GM19025 (cell line): ENCODE results near the gene PRMT2.
"Not testable (repeated sequence)": the region's sequence is repeated elsewhere in the genome, so short reads cannot be mapped to it uniquely, and the experiment has no call there.

Experiments used
- ATAC-seq: cut with Tn5 transposase; IDR thresholded peaks from one replicate; pipeline ENCODE4 v1.9.1; 2021; ENCODE audit warnings: mild to moderate bottlenecking, low read depth, moderate library complexity; ENCODE audit not compliant: unreplicated experiment

PRMT2 gene

DNA sequence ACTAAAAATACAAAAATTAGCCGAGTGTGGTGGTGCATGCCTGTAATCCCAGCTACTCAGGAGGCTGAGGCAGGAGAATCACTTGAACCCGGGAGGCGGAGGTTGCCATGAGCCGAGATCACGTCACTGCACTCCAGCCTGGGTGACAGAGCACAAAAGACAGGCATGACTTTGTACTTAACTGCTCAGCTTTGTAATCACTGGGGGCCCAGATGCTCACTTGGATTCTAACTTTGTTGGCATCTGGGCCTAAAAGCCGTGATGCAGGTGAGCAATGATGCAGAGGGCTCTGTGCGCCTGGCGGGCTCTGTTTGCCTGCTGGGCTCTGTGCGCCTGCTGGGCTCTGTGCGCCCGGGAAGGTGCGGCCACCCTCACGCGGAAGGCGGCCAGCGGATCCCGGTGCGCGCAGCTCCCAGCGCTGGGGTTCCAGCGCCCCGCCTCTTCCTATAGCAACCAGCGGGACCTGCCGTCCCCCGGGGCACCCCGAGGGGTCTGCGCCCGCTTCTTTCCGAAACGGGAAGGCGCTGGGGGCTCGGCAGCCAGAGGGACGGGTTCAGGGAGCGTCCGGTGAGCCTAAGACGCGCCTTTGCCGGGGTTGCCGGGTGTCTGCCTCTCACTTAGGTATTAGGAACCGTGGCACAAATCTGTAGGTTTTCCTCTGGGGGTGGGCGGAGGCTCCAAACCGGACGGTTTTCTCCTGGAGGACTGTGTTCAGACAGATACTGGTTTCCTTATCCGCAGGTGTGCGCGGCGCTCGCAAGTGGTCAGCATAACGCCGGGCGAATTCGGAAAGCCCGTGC is 31.7 kb downstream of the PRMT2 start:
- ATAC-seq: no peak

DNA sequence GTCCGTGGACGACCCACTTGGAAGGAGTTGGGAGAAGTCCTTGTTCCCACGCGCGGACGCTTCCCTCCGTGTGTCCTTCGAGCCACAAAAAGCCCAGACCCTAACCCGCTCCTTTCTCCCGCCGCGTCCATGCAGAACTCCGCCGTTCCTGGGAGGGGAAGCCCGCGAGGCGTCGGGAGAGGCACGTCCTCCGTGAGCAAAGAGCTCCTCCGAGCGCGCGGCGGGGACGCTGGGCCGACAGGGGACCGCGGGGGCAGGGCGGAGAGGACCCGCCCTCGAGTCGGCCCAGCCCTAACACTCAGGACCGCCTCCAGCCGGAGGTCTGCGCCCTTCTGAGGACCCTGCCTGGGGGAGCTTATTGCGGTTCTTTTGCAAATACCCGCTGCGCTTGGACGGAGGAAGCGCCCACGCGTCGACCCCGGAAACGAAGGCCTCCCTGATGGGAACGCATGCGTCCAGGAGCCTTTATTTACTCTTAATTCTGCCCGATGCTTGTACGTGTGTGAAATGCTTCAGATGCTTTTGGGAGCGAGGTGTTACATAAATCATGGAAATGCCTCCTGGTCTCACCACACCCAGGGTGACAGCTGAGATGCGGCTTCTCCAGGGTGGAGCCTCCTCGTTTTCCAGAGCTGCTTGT is 32.4 kb downstream of the PRMT2 start:
- ATAC-seq: no peak

DNA sequence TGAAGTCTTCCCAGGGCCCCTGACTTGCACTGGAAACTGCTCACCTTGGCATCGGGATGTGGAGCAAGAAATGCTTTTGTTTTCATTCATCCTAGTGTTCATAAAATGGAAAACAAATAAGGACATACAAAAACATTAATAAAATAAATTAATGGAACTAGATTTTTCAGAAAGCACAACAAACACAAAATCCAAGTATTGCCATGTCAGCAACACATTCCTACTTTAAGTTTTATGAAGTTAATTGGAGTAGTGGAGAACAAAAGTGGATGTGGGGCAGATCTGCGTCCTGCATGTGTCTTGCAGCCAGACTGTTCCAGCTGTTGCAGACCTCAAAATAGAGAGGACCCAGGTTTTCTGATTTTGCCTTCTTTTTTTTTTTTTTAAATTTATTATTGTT is 32.9 kb downstream of the PRMT2 start:
- ATAC-seq: no peak

DNA sequence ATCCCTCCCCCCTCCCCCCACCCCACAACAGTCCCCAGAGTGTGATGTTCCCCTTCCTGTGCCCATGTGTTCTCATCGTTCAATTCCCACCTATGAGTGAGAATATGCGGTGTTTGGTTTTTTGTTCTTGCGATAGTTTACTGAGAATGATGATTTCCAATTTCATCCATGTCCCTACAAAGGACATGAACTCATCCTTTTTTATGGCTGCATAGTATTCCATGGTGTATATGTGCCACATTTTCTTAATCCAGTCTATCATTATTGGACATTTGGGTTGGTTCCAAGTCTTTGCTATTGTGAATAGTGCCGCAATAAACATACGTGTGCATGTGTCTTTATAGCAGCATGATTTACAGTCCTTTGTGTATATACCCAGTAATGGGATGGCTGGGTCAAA is 33.4 kb downstream of the PRMT2 start:
- not testable (repeated sequence) for ATAC-seq

DNA sequence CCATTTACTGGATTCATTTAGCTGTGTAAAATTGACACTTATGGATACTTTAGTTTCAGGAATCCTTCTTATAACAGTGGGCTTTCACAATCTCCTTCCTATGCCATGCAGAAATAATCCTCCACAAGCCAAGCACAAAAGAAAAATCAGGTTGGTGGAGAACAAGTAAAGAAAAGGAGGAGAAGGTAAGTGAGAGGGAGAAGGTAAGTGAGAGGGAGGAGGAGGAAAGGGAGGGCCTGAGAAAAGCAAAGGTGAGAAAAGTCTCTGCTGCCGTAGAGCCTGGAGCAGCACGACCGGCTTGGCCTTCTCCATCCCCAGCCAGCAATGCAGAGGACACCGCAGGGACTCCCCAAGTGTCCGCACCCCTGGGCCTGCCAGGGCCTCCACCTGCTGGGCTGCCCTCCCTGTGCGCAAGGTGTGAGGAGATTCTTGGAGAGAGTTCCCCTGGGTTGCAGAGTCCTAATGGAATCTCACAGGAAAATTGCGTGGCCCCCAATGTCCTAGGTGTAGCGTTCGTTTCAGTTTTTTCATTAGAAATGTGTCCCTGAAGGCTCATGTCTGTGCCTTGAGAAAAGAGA is 39.0 kb downstream of the PRMT2 start:
- ATAC-seq: no peak

DNA sequence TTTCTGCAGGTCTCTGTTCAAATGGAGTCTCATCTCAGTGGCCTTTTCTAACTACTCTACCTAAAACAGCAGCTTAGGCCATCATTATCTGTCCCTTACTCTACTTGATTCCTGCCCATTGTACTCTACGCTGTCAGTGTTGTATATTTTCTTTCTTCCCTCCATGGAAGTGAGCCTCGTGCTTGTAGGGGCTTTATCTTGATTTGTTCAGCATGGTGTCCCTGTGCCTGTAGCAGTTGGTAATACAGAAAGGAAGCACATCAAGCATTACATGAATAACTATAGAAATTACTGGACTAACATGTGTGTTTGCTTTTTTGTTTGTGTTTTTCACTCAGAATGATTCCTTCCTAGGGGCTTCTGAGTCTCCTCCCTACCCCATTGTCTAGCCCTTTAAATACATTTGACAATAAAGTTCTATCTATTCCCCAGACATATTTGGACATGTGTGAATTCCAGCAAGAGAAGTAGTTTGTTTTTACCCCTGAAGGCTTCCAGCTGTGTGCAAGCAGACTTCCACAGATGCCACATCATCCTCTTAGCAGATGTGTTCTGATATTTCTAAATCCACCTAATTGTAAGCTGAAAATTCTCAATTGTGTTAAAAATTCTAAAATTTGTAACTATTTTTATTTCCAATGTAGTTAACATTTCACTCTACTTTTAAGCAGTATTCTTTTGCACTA is 40.3 kb downstream of the PRMT2 start:
- no peak for ATAC-seq

DNA sequence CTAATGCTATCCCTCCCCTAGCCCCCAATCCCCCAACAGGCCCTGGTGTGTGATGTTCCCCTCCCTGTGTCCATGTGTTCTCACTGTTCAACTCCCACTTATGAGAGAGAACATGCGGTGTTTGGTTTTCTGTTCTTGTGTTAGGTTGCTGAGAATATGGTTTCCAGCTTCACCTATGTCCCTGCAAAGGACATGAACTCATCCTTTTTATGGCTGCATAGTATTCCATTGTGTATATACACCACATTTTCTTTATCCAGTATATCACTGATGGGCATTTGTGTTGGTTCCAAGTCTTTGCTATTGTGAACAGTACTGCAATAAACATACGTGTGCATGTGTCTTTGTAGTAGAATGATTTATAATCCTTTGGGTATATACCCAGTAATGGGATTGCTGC is 41.1 kb downstream of the PRMT2 start:
- ATAC-seq: not testable (repeated sequence)

DNA sequence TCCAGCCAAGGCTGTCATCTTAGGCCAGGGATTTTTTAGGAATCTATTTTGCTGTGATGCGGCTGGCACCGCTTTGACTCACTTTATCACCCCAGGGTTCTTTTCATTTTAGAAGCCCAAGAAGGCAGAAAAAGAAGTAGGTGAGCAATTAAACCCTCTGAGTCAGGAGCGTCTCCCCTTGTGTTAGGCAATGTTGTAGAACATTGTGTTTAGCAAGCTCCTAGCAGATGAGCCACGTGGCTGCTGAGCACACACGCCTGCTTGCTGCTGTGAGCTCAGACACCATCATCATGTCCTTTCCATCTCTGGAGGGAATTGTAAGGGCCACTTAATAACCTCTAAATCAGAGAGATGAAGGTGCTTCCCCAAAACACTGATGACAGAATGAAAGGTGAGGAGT is 46.1 kb downstream of the PRMT2 start:
- ATAC-seq: not testable (repeated sequence)

DNA sequence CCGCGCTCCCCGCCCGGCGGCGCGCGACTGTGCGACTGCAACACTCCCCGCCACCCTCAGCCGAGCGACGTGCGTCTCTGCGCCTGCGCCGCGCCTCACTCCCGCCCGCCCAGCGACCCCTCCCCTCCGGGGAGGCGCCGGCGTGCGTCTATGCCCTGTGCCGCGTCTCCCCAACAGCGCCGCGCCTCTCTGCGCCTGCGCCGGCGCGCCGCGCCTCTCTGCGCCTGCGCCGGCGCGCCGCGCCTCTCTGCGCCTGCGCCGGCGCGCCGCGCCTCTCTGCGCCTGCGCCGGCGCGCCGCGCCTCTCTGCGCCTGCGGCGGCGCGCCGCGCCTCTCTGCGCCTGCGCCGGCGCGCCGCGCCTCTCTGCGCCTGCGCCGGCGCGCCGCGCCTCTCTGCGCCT is 63.2 kb downstream of the PRMT2 start:
- ATAC-seq: not testable (repeated sequence)

DNA sequence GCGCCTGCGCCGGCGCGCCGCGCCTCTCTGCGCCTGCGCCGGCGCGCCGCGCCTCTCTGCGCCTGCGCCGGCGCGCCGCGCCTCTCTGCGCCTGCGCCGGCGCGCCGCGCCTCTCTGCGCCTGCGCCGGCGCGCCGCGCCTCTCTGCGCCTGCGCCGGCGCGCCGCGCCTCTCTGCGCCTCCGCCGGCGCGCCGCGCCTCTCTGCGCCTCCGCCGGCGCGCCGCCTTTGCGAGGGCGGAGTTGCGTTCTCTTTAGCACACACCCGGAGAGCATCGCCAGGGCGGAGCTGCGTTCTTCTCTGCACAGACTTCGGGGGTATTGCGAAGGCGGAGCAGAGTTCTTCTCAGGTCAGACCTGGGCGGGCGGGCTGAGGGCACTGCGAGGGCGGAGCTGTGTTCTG is 63.6 kb downstream of the PRMT2 start:
- not testable (repeated sequence) for ATAC-seq
